Measurements from ENCODE around the gene EGLN1.
"Not testable (repeated sequence)": the region's sequence is repeated elsewhere in the genome, so short reads cannot be mapped to it uniquely, and the experiment has no call there.

Gene EGLN1

GRCh38 chr1:231421971-231422797 is at the start of gene EGLN1:
Gene EGLN1 (minus strand): TSS chr1:231422287. CDS start chr1:231421888, 399 bp downstream.
- in situ Hi-C loops (cut with HindIII; ENCODE audit: low sequenced_read_pairs): no loop called here
- peak within 1 kb of the TSS; percentile 81 for H3K4me3 ChIP-seq (ENCODE audit: low read depth, low read length)
- DNase-seq (ENCODE audit: low read depth): peak; percentile 69
- peak; percentile 20 for TF ChIP-seq CTCF (IDR thresholded peaks at IDR 0.05; ENCODE audit: low read depth, low read length, missing control alignments)

DNA sequence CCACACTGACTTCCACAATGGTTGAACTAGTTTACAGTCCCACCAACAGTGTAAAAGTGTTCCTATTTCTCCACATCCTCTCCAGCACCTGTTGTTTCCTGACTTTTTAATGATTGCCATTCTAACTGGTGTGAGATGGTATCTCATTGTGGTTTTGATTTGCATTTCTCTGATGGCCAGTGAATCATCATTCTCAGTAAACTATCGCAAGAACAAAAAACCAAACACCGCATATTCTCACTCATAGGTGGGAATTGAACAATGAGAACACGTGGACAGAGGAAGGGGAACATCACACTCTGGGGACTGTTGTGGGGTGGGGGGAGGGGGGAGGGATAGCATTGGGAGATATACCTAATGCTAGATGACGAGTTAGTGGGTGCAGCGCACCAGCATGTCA is 49.4 kb upstream of the EGLN1 start:
- H3K4me3 ChIP-seq (ENCODE audit: low read depth, low read length); DNase-seq (ENCODE audit: low read depth); in situ Hi-C loops (cut with HindIII; ENCODE audit: low sequenced_read_pairs): not testable (repeated sequence)

- H3K4me3 ChIP-seq (ENCODE audit: low read depth, low read length); DNase-seq (ENCODE audit: low read depth); in situ Hi-C loops (cut with HindIII; ENCODE audit: low sequenced_read_pairs): not testable (repeated sequence)
Observed at GRCh38 chr1:231471027-231471426, 48.9 kb upstream of the EGLN1 start.

- TF ChIP-seq CTCF (IDR thresholded peaks at IDR 0.05; ENCODE audit: low read depth, low read length, missing control alignments): no peak
- in situ Hi-C loops (cut with HindIII; ENCODE audit: low sequenced_read_pairs): no loop called here
- no peak for DNase-seq (ENCODE audit: low read depth)
- H3K4me3 ChIP-seq (ENCODE audit: low read depth, low read length): no peak overlapping the region
Observed at GRCh38 chr1:231467986-231468385, 45.9 kb upstream of the EGLN1 start.

GRCh38 chr1:231465051-231465450 is 43.0 kb upstream of the EGLN1 start:
- no peak for TF ChIP-seq CTCF (IDR thresholded peaks at IDR 0.05; ENCODE audit: low read depth, low read length, missing control alignments)
- in situ Hi-C loops (cut with HindIII; ENCODE audit: low sequenced_read_pairs): no loop called here
- no peak overlapping the region for H3K4me3 ChIP-seq (ENCODE audit: low read depth, low read length)
- no peak for DNase-seq (ENCODE audit: low read depth)

DNA sequence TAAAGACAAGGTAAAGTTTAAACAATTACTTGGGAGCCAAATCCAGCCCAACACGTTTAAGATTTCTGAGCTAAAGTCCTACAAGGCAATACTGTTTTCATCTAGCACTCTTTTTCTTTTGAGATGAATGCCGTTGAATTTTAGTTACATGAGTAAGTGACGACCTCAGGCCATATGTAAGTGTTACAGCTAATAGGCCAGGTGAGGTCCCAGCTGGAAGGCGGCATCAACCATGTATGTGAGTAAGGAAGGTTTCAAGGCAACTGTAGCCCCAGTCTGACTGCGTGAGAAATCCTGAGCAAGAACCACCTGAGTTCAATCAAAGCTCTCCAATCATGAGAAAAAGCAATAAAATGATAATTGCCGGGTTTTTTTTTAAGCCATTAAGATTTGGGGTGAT is 41.5 kb upstream of the EGLN1 start:
- H3K4me3 ChIP-seq (ENCODE audit: low read depth, low read length): no peak overlapping the region
- no peak for DNase-seq (ENCODE audit: low read depth)
- TF ChIP-seq CTCF (IDR thresholded peaks at IDR 0.05; ENCODE audit: low read depth, low read length, missing control alignments): no peak
- in situ Hi-C loops (cut with HindIII; ENCODE audit: low sequenced_read_pairs): no loop called here

DNA sequence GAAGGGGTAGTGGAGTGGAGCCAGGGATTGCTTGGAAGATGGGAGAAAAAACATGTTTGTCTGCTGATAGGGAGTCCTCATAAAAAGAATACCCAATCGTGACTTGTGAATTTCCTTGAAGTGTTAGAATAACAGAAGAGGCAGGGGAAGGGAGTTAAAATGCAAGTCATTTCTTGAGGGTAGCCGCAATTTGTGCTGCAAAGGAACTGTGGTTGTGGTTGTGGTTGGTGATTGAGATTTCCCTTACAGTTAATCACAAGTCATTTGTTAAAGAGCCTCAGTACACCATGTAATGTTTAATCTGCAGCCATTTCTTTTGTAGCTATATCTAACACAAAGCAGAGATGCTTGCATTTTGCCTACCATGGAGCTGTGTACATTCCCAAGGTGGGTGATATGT is 38.5 kb upstream of the EGLN1 start:
- in situ Hi-C loops (cut with HindIII; ENCODE audit: low sequenced_read_pairs): no loop called here
- H3K4me3 ChIP-seq (ENCODE audit: low read depth, low read length): no peak overlapping the region
- peak; percentile 15 for DNase-seq (ENCODE audit: low read depth)

DNA sequence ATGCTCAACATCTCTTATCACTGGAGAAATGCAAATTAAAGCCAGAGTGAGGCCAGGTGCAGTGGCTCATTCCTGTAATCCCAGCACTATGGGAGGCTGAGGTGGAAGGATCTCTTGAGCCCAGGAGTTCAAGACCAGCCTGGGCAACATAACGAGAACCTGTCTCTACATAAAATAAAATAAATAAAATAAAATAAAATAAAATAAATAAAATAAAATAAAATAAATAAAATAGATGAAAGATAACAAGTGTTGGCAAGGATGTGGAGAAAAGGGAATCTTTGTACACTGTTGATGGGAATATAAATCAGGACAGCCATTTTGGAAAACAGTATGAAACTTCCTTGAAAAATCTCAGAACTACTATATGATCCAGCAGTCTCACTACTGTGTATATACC is 37.4 kb upstream of the EGLN1 start:
- in situ Hi-C loops (cut with HindIII; ENCODE audit: low sequenced_read_pairs); H3K4me3 ChIP-seq (ENCODE audit: low read depth, low read length); DNase-seq (ENCODE audit: low read depth): not testable (repeated sequence)

More for the DNA sequence above, 38.5 kb upstream of the EGLN1 start:
- no peak for TF ChIP-seq CTCF (IDR thresholded peaks at IDR 0.05; ENCODE audit: low read depth, low read length, missing control alignments)

DNA sequence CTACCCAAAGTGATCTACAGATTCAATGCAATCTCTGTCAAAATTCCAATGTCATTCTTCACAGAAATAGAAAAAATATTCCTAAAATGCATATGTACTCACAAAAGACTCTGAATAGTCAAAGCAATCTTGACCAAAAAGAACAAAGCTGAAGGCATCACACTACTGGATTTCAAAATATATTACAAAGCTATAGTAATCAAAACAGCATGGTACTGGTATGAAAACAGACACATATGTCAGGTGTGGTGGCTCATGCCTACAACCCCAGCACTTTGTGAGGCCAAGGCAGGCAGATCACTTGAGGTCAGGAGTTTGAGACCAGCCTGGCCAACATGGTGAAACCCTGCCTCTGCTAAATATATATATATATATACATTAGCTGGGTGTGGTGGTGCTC is 35.9 kb upstream of the EGLN1 start:
- DNase-seq (ENCODE audit: low read depth); in situ Hi-C loops (cut with HindIII; ENCODE audit: low sequenced_read_pairs): not testable (repeated sequence)

DNA sequence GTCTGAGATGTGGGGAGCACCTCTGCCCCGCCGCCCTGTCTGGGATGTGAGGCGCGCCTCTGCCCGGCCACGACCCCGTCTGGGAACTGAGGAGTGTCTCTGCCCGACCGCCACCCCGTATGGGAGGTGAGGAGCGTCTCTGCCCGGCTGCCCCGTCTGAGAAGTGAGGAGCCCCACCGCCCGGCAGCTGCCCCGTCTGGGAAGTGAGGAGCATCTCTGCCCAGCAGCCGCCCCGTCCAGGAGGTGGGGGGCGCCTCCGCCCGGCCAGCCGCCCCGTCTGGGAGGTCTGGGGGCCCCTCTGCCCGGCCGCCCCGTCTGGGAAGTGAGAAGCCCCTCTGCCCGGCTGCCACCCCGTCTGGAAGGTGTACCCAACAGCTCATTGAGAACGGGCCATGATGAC is 32.0 kb upstream of the EGLN1 start:
- in situ Hi-C loops (cut with HindIII; ENCODE audit: low sequenced_read_pairs); DNase-seq (ENCODE audit: low read depth); H3K4me3 ChIP-seq (ENCODE audit: low read depth, low read length): not testable (repeated sequence)

More for the DNA sequence above, 35.9 kb upstream of the EGLN1 start:
- H3K4me3 ChIP-seq (ENCODE audit: low read depth, low read length): not testable (repeated sequence)
